ENCODE data around the gene SPTBN2.

DNA sequence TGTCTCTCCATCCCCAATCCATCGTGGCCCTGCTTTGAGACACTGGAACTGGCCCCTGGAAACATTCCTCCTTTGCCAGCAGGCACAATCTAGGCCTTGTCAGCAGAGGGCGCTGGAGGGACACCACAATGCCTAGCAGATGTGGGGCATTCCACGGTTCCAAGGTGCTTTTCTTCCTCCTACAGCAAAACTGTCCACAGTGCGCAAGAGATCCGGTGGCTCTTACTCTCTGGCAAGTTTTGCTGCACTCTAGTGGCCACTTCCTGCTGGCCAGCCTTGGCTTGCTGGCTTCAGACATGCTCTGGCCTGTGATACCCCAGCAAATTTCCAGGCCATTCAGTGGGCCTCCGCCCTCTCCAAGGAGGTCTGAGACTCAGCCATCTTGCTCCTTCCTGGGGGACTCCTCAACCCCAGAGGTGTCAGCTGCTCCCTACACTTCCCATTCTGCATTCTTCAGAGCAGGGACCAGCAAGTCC is 34.2 kb downstream of the SPTBN2 start:
- TF ChIP-seq HDGF (IDR thresholded peaks at IDR 0.05; ENCODE audit: borderline replicate concordance) (no peak), FOXK2 (IDR thresholded peaks at IDR 0.05) (no peak), TARDBP (IDR thresholded peaks at IDR 0.05) (no peak), SP1 (IDR thresholded peaks at IDR 0.05) (no peak), ELF4 (IDR thresholded peaks at IDR 0.05) (no peak), NFRKB (IDR thresholded peaks at IDR 0.05) (no peak), ARNT (IDR thresholded peaks at IDR 0.05) (no peak), ZNF384 (IDR thresholded peaks at IDR 0.05) (no peak), SUZ12 (IDR thresholded peaks at IDR 0.05) (no peak), LEF1 (IDR thresholded peaks at IDR 0.05; ENCODE audit: borderline replicate concordance) (no peak), L3MBTL2 (conservative IDR thresholded peaks at IDR 0.05) (no peak)
